IMR-90 (cell line): Measurements from ENCODE around the gene GPR179. TPM values are rescaled to one million over a fixed set of nuclear protein-coding genes. Genes with fewer than 3 reads are reported as not detected.
A peak's percentile ranks its signal among the peaks of the same experiment; 100 is the strongest.

ENCODE experiments used
- ATAC-seq: fragments of 200-7000 bp; cut with Tn5 transposase; 2 replicates; pipeline ENCODE4 v1.9.1; 2020; ENCODE audit warnings: low read depth, mild to moderate bottlenecking, moderate library complexity
- BruUV-seq: library from RNA; stranded (reverse); fragments of 400-500 nt; replicated peaks from 2 replicates; lab custom pipeline; 2021; lab: Mats Ljungman, UMichigan
- CTCF ChIA-PET: fragments of 300-600 bp; formaldehyde crosslinking; extraction: SDS; loops from one replicate; lab custom pipeline; 2021; ENCODE audit warnings: antibody characterized with exemption; lab: Yijun Ruan, JAX
- POLR2A ChIA-PET: fragments of 300-600 bp; sonication (Branson Sonifier 250); formaldehyde crosslinking; loops from one replicate; lab custom pipeline; 2022; ENCODE audit warnings: antibody characterized with exemption; ENCODE audit not compliant: unreplicated experiment; lab: Charles Lee
- DNase-seq: peaks from one replicate; pipeline ENCODE4 v3.0.0; 2013
- H2AFZ ChIP-seq: replicated peaks from 2 replicates; pipeline ENCODE3; 2013; ENCODE audit warnings: low read length, mild to moderate bottlenecking; ENCODE audit not compliant: poor library complexity
- H2AK5ac ChIP-seq: 2 replicates; pipeline ENCODE4 v1.6.1; 2013; ENCODE audit warnings: low read depth, low read length, inconsistent platforms
- H2AK9ac ChIP-seq: replicated peaks from 2 replicates; pipeline ENCODE3; 2013; ENCODE audit warnings: mild to moderate bottlenecking, low read depth, low read length, moderate library complexity; ENCODE audit not compliant: poor library complexity
- H2BK120ac ChIP-seq: 2 replicates; pipeline ENCODE4 v1.6.1; 2013; ENCODE audit warnings: low read depth, low read length, inconsistent platforms
- H2BK15ac ChIP-seq: 3 replicates; pipeline ENCODE4 v1.6.1; 2013; ENCODE audit warnings: low read depth, low read length, inconsistent platforms
- H2BK20ac ChIP-seq: 2 replicates; pipeline ENCODE4 v1.6.1; 2013; ENCODE audit warnings: low read depth, mild to moderate bottlenecking, inconsistent platforms, low read length, moderate library complexity
- H2BK5ac ChIP-seq: 2 replicates; pipeline ENCODE4 v1.6.1; 2013; ENCODE audit warnings: mild to moderate bottlenecking, low read depth, low read length, inconsistent platforms; ENCODE audit not compliant: poor library complexity, severe bottlenecking
- H3K14ac ChIP-seq: replicated peaks from 2 replicates; pipeline ENCODE4 v1.6.1; 2013; ENCODE audit warnings: low read depth, low read length, inconsistent platforms
- H3K18ac ChIP-seq: 2 replicates; pipeline ENCODE4 v1.6.1; 2013; ENCODE audit warnings: low read depth, low read length, control low read depth
- H3K23ac ChIP-seq: 2 replicates; pipeline ENCODE4 v1.6.1; 2013; ENCODE audit warnings: low read depth, low read length, inconsistent platforms
- H3K27ac ChIP-seq: 2 replicates; pipeline ENCODE4 v1.5.1; 2013; ENCODE audit warnings: mild to moderate bottlenecking, control low read depth, low read length; ENCODE audit not compliant: insufficient read depth
- H3K27me3 ChIP-seq: 2 replicates; pipeline ENCODE4 v1.6.1; 2013; ENCODE audit warnings: low read length; ENCODE audit not compliant: control insufficient read depth, insufficient read depth
- H3K36me3 ChIP-seq: 2 replicates; pipeline ENCODE4 v1.6.1; 2013; ENCODE audit warnings: low read length, mixed read lengths; ENCODE audit not compliant: control insufficient read depth, insufficient read depth
- H3K4ac ChIP-seq: 2 replicates; pipeline ENCODE4 v1.6.1; 2013; ENCODE audit warnings: low read depth, low read length, inconsistent platforms
- H3K4me1 ChIP-seq: 2 replicates; pipeline ENCODE4 v1.6.1; 2013; ENCODE audit warnings: low read length, mixed read lengths; ENCODE audit not compliant: control insufficient read depth, insufficient read depth
- H3K4me2 ChIP-seq: 2 replicates; pipeline ENCODE4 v1.6.1; 2013; ENCODE audit warnings: low read depth, mild to moderate bottlenecking, control low read depth, low read length, moderate library complexity
- H3K4me3 ChIP-seq: 2 replicates; pipeline ENCODE4 v1.5.1; 2013; ENCODE audit warnings: low read depth, mild to moderate bottlenecking, control low read depth, low read length, moderate library complexity; ENCODE audit not compliant: insufficient read depth
- H3K56ac ChIP-seq: 2 replicates; pipeline ENCODE4 v1.6.1; 2013; ENCODE audit warnings: low read length, inconsistent platforms; ENCODE audit not compliant: insufficient read depth; ENCODE audit errors: extremely low read depth
- H3K79me1 ChIP-seq, 2 experiments: 2 replicates each; pipeline ENCODE4 v1.6.1; 2013; ENCODE audit warnings: low read length in 2 of 2, inconsistent platforms in 1 of 2, low read depth in 1 of 2
- H3K9ac ChIP-seq: 2 replicates; pipeline ENCODE4 v1.6.1; 2013; ENCODE audit warnings: low read depth, low read length, control low read depth
- H3K9me1 ChIP-seq: 2 replicates; pipeline ENCODE4 v1.6.1; 2013; ENCODE audit warnings: low read length, inconsistent platforms; ENCODE audit not compliant: insufficient read depth
- H3K9me3 ChIP-seq: 2 replicates; pipeline ENCODE4 v1.6.1; 2013; ENCODE audit warnings: low read length; ENCODE audit not compliant: control insufficient read depth, insufficient read depth
- H4K20me1 ChIP-seq: 2 replicates; pipeline ENCODE4 v1.6.1; 2013; ENCODE audit warnings: low read length, inconsistent platforms; ENCODE audit not compliant: insufficient read depth
- H4K5ac ChIP-seq: 2 replicates; pipeline ENCODE4 v1.6.1; 2013; ENCODE audit warnings: mild to moderate bottlenecking, low read depth, low read length, control low read depth
- H4K8ac ChIP-seq, 2 experiments: 2 replicates each; pipeline ENCODE4 v1.6.1; 2013; ENCODE audit warnings: low read depth in 2 of 2, low read length in 2 of 2, control low read depth in 1 of 2, inconsistent platforms in 1 of 2
- H4K91ac ChIP-seq: 2 replicates; pipeline ENCODE4 v1.6.1; 2013; ENCODE audit warnings: low read depth, low read length, inconsistent platforms; ENCODE audit not compliant: insufficient read depth
- CEBPB ChIP-seq: IDR thresholded peaks from 2 replicates; pipeline ENCODE4 v1.6.1; 2012; ENCODE audit warnings: low read depth, low read length, improper control_type of control experiment
- MAZ ChIP-seq: IDR thresholded peaks from 2 replicates; pipeline ENCODE4 v1.6.1; 2012; ENCODE audit warnings: low read depth, mild to moderate bottlenecking, low read length, improper control_type of control experiment, moderate library complexity, borderline replicate concordance
- POLR2A ChIP-seq: IDR thresholded peaks from 2 replicates; pipeline ENCODE4 v1.6.1; 2012; ENCODE audit warnings: mild to moderate bottlenecking, low read depth, low read length
- SMC3 ChIP-seq: fragments of 150-350 bp; IDR thresholded peaks from 2 replicates; pipeline ENCODE4 v1.6.1; 2016; ENCODE audit warnings: low read depth, mild to moderate bottlenecking, antibody characterized with exemption, low read length, moderate library complexity
- WGBS, 2 experiments: methylation state at CpG; one replicate each; pipeline versions ENCODE4 v1.1.5 to v1.1.7; 2013; ENCODE audit warnings: missing lambda C conversion rate in 2 of 2; ENCODE audit not compliant: insufficient read length in 1 of 2; ENCODE audit errors: extremely low coverage in 2 of 2; 5-methylcytosine and 5-hydroxymethylcytosine counted together
- dilution Hi-C: fragments of 300-500 bp; cut with HindIII; formaldehyde crosslinking; loops from one replicate; pipeline ENCODE4 v1.14.3; 2018; ENCODE audit warnings: low sequenced_read_pairs; ENCODE audit not compliant: unreplicated experiment
- in situ Hi-C: fragments of 300-500 bp; cut with MboI; formaldehyde crosslinking; loops from 3 replicates; pipeline ENCODE4 v1.14.3; 2019; ENCODE audit warnings: low sequenced_read_pairs, inconsistent platforms, mixed read lengths
- intact Hi-C: fragments of 100-400 bp; cut with micrococcal nuclease; formaldehyde crosslinking; loops from 2 replicates; pipeline ENCODE4 v1.10.0; 2022
- polyA plus RNA-seq, 3 experiments: library from polyadenylated mRNA; depleted of rRNA; stranded (reverse); fragments of >200 nt; gene quantifications; 2 replicates each; pipeline ENCODE4 v1.2.3, GENCODE V29; 2012; ENCODE audit warnings: low replicate concordance in 1 of 3
- total RNA-seq: library from RNA; depleted of rRNA; stranded (reverse); fragments of >200 nt; gene quantifications from 2 replicates; pipeline ENCODE4 v1.2.3, GENCODE V29; 2012

Gene GPR179
- total and polyA plus RNA-seq, 2 of the 4 experiments (the other 2 are of a cell fraction): not detected

DNA sequence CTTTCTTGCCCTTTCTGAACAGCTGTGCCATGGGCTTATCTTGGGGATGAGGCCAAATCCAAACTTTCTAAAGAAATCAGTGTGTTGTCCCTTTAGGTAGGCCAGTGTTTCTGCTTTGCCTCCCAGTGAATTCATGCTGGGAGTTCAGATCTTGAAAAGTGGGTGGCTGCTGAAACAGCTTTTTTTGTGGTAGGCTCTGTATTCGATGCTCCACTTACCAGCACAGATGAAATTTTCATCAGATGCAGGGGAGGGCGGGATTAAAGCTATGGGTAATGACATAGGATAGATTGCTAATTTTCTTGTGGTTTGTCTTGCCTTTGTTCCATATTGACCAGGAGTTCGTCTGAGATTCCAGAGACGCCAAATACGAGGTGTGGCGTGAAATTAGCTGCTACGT, 10.7 kb upstream of the GPR179 start:
- dilution Hi-C loops: no loop called here
- ATAC-seq: no peak
- H2BK15ac ChIP-seq: no peak overlapping the region

More for the DNA sequence above, 10.7 kb upstream of the GPR179 start:
- POLR2A ChIA-PET: no interaction called here
- H4K5ac ChIP-seq: no peak overlapping the region
- no peak overlapping the region for H3K4ac ChIP-seq
- no peak overlapping the region for H3K18ac ChIP-seq
- H3K9me3 ChIP-seq: no peaks in the 10 kb centered on the region
- peaks cover 33 to 57% of the 10 kb centered on the region in 2 experiments for H3K79me1 ChIP-seq
- H3K36me3 ChIP-seq: no peaks in the 10 kb centered on the region
- peaks cover 8% of the 10 kb centered on the region for H3K4me1 ChIP-seq
- TF ChIP-seq SMC3: no peak
- no peak for TF ChIP-seq MAZ
- no peak for TF ChIP-seq CEBPB
- TF ChIP-seq POLR2A: no peak
- H3K27ac ChIP-seq: no peak overlapping the region
- BruUV-seq: no TSS peak
- H3K56ac ChIP-seq: no peak overlapping the region
- no peak overlapping the region for H2BK5ac ChIP-seq
- no peak overlapping the region for H2AK5ac ChIP-seq
- no peak overlapping the region for H2AFZ ChIP-seq
- intact Hi-C loops (no loop called here), in situ Hi-C loops (loop anchor here (10.0 to 25.0 kb wide), 2 partner anchors 133 to 310 kb away; no protein-coding TSS in a partner anchor)
- no peak for DNase-seq
- WGBS, 2 experiments: 80% methylated on average over 1 of the region's 7 CpGs; no CpG with 5 or more reads in 1 of the 2 experiments
- 0 out of 2 replicates have a peak overlapping the region, but pooled peaks have one; percentile 25 for H3K14ac ChIP-seq
- H3K23ac ChIP-seq: peak overlapping the region; percentile 28; the same call in 1 of the 2 replicates
- H3K4me3 ChIP-seq: no peak overlapping the region
- peaks cover 58% of the 10 kb centered on the region for H4K20me1 ChIP-seq
- no peak overlapping the region for H2BK20ac ChIP-seq
- peak overlapping the region; percentile 40; the same call in 1 of the 2 replicates for H3K4me2 ChIP-seq
- no peaks in the 10 kb centered on the region for H3K27me3 ChIP-seq
- H2BK120ac ChIP-seq: no peak overlapping the region
- H2AK9ac ChIP-seq: no peak overlapping the region
- peaks cover 9% of the 10 kb centered on the region; the same call in 1 of the 2 replicates for H3K9me1 ChIP-seq
- CTCF ChIA-PET: interaction anchor here (1.0 to 1.4 kb wide), 2 partner anchors 21 to 60 kb away, joined by 3 to 5 read pairs; no protein-coding TSS in a partner anchor
- H4K8ac ChIP-seq: no peak overlapping the region
- no peak overlapping the region for H4K91ac ChIP-seq
- no peak overlapping the region for H3K9ac ChIP-seq
